Suprapubic skin (tissue), 4 donors: Measurements from ENCODE around the gene PTAFR. TPM values are rescaled to one million over a fixed set of nuclear protein-coding genes. Genes with fewer than 3 reads are reported as not detected.

Source experiments
- DNase-seq, 2 donors: peaks; one replicate each; pipeline ENCODE4 v3.0.0-alpha.2; 2019; ENCODE audit warnings: low spot score in 2 of 2
- H3K27ac ChIP-seq: fragments of 200-600 bp; sonication (generic); one replicate; pipeline ENCODE4 v1.5.1; 2019
- H3K27me3 ChIP-seq: fragments of 200-600 bp; sonication (generic); one replicate; pipeline ENCODE4 v1.5.1; 2019
- H3K36me3 ChIP-seq: fragments of 200-600 bp; sonication (generic); one replicate; pipeline ENCODE4 v1.5.1; 2019
- H3K4me1 ChIP-seq: fragments of 200-600 bp; sonication (generic); one replicate; pipeline ENCODE4 v1.5.1; 2019
- H3K4me3 ChIP-seq: fragments of 200-600 bp; sonication (generic); one replicate; pipeline ENCODE4 v1.5.1; 2019; ENCODE audit warnings: mild to moderate bottlenecking
- H3K9me3 ChIP-seq: fragments of 200-600 bp; sonication (generic); one replicate; pipeline ENCODE4 v1.5.1; 2019
- EP300 ChIP-seq: sonication (generic); formaldehyde crosslinking; IDR thresholded peaks from one replicate; pipeline ENCODE4 v1.6.1; 2017; ENCODE audit warnings: antibody characterized with exemption
- POLR2A ChIP-seq, 2 donors: fragments of 450-650 bp; IDR thresholded peaks; one replicate each; pipeline ENCODE4 v1.6.1; 2017; ENCODE audit warnings: antibody characterized with exemption in 2 of 2, mild to moderate bottlenecking in 2 of 2, moderate library complexity in 2 of 2
- POLR2AphosphoS5 ChIP-seq, 3 donors: sonication (generic); formaldehyde crosslinking; IDR thresholded peaks; one replicate each; pipeline ENCODE4 v1.6.1; 2017; ENCODE audit warnings: antibody characterized with exemption in 3 of 3
- WGBS: methylation state at CpG from one replicate; pipeline ENCODE4 v1.1.5; 2018; 5-methylcytosine and 5-hydroxymethylcytosine counted together
- total RNA-seq, 4 donors: library from RNA; depleted of rRNA; stranded (reverse); fragments of >200 nt; gene quantifications; one replicate each; pipeline ENCODE4 v1.1.0, GENCODE V29; 2016
- TF ChIP-seq, protein P1 (sequence below), 2 donors: fragments of 200-600 bp in 1 of 2; fragments of 450-650 bp in 1 of 2; sonication (generic) in 1 of 2; IDR thresholded peaks; one replicate each; pipeline ENCODE4 v1.5.1; 2016 to 2019; ENCODE audit warnings: antibody characterized with exemption in 2 of 2, mild to moderate bottlenecking in 1 of 2, moderate library complexity in 1 of 2

PTAFR gene
- total RNA-seq, 4 donors from 2014 or later: 3.3 to 6.8 (median 5.5) TPM

GRCh38 chr1:28173151-28173979, 3.1 kb downstream of the PTAFR start:
- no peak for DNase-seq
- Histone ChIP-seq H3K9me3 (no peaks in the 10 kb centered on the region), H3K4me3 (no peak overlapping the region), H3K36me3 (no peaks in the 10 kb centered on the region), H3K27me3 (no peaks in the 10 kb centered on the region), H3K27ac (no peak overlapping the region), H3K4me1 (peaks cover 22% of the 10 kb centered on the region)
- no peak for TF ChIP-seq POLR2A (IDR thresholded peaks at IDR 0.05)
- TF ChIP-seq, protein P1, sequence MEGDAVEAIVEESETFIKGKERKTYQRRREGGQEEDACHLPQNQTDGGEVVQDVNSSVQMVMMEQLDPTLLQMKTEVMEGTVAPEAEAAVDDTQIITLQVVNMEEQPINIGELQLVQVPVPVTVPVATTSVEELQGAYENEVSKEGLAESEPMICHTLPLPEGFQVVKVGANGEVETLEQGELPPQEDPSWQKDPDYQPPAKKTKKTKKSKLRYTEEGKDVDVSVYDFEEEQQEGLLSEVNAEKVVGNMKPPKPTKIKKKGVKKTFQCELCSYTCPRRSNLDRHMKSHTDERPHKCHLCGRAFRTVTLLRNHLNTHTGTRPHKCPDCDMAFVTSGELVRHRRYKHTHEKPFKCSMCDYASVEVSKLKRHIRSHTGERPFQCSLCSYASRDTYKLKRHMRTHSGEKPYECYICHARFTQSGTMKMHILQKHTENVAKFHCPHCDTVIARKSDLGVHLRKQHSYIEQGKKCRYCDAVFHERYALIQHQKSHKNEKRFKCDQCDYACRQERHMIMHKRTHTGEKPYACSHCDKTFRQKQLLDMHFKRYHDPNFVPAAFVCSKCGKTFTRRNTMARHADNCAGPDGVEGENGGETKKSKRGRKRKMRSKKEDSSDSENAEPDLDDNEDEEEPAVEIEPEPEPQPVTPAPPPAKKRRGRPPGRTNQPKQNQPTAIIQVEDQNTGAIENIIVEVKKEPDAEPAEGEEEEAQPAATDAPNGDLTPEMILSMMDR (IDR thresholded peaks at IDR 0.05): no peak
- TF ChIP-seq EP300: no peak
- TF ChIP-seq POLR2AphosphoS5 (IDR thresholded peaks at IDR 0.05): no peak
- 51% methylated on average over 11 of the region's 11 CpGs for WGBS

DNA sequence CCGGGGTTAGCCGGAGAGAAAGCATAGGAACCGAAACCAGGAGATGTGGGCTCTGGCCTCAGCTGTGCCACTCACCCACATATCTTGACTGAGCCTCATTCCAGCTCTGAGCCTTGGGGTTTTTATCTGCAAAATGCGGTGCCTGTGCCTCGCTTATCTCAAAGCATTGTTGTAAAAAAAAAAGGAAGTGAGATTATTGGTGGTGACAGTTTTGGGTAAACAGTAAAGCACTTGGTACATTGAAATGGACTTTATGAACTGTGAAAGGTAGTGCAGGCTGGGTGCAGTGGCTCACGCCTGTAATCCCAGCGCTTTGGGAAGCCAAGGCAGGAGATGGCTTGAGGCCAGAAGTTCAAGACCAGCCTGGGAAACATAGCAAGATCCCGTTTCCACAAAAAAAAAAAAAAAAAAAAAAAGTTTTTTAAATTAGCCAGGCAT, 3.8 kb downstream of the PTAFR start:
- Histone ChIP-seq H3K9me3 (no peaks in the 10 kb centered on the region), H3K27ac (no peak overlapping the region), H3K4me1 (peaks cover 22% of the 10 kb centered on the region), H3K4me3 (no peak overlapping the region), H3K36me3 (no peaks in the 10 kb centered on the region), H3K27me3 (no peaks in the 10 kb centered on the region)
- no peak for DNase-seq
- WGBS: 50% methylated on average over 8 of the region's 8 CpGs
- no peak for TF ChIP-seq POLR2AphosphoS5 (IDR thresholded peaks at IDR 0.05)
- TF ChIP-seq EP300: no peak

DNA sequence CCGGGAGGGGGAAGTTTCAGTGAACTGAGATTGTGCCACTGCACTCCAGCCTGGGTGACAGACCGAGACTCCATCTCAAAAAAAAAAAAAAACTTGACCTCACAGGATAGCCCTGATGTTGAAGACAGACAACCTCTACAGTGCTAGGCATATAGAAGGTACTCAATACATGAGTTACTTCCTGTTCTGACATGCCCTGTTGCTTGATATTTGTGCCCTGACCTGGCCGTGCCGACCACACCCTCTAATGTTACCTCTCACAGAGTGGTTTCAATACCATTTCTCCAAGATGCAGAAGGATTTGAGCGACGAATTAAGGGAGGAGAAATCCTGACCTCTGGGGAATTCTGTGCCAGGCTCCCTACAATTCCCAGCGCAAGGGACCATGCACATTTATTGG, 5.2 kb downstream of the PTAFR start:
- no peak for DNase-seq
- no peaks in the 10 kb centered on the region for H3K9me3 ChIP-seq
- no peaks in the 10 kb centered on the region for H3K36me3 ChIP-seq
- H3K27ac ChIP-seq: no peak overlapping the region
- H3K27me3 ChIP-seq: no peaks in the 10 kb centered on the region
- TF ChIP-seq, protein P1 (IDR thresholded peaks at IDR 0.05): no peak
- TF ChIP-seq POLR2A (IDR thresholded peaks at IDR 0.05): no peak
- TF ChIP-seq POLR2AphosphoS5 (IDR thresholded peaks at IDR 0.05): no peak
- no peak for TF ChIP-seq EP300
- H3K4me3 ChIP-seq: no peak overlapping the region
- 83% methylated on average over 7 of the region's 7 CpGs for WGBS
- H3K4me1 ChIP-seq: peaks cover 22% of the 10 kb centered on the region

DNA sequence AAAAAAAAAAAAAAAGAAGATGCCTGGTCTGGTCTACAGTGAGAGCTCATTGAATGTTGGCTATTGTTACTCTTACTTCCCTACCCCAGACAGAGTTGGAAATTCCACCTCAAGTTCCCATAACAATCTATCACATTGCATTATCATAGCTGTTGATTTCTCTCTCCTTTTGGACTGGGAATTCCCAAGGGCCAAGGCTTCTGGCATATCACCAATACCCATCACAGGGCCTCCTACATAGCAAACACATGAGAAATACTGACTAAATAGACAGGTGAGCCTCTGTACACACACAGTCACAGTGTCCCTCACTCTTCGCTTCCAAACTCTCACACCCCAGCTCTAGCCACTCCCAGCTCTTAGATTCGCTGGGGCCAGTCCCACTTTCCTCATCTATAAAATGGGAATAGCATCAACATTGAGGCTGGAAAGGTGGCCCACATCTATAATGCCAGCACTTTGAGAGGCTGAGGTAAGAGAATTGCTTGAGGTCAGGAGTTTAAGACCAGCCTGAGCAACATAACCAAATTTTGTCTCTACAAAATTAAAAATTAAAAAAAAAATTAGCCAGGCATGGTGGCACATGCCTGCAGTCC, 6.4 kb downstream of the PTAFR start:
- Histone ChIP-seq H3K4me1 (peaks cover 22% of the 10 kb centered on the region), H3K27ac (no peak overlapping the region), H3K36me3 (no peaks in the 10 kb centered on the region), H3K4me3 (no peak overlapping the region), H3K27me3 (no peaks in the 10 kb centered on the region), H3K9me3 (no peaks in the 10 kb centered on the region)
- WGBS: 98% methylated on average over 2 of the region's 2 CpGs
- DNase-seq: no peak
- no peak for TF ChIP-seq EP300
- TF ChIP-seq POLR2A (IDR thresholded peaks at IDR 0.05): no peak
- TF ChIP-seq, protein P1 (IDR thresholded peaks at IDR 0.05): no peak
- no peak for TF ChIP-seq POLR2AphosphoS5 (IDR thresholded peaks at IDR 0.05)

- WGBS: 45% methylated on average over 4 of the region's 4 CpGs
- Histone ChIP-seq H3K4me3 (no peak overlapping the region), H3K9me3 (no peaks in the 10 kb centered on the region), H3K27me3 (no peaks in the 10 kb centered on the region), H3K27ac (no peak overlapping the region), H3K4me1 (peaks cover 14% of the 10 kb centered on the region), H3K36me3 (no peaks in the 10 kb centered on the region)
- DNase-seq: no peak
- TF ChIP-seq POLR2A (IDR thresholded peaks at IDR 0.05): no peak
- no peak for TF ChIP-seq POLR2AphosphoS5 (IDR thresholded peaks at IDR 0.05)
- TF ChIP-seq EP300: no peak
- TF ChIP-seq, protein P1 (IDR thresholded peaks at IDR 0.05): no peak
These were observed 12.9 kb downstream of the PTAFR start for GRCh38 chr1:28163496-28164161.
